GM18499 (cell line): ENCODE data around the gene ACTA1.
"Not testable (repeated sequence)": the region's sequence is repeated elsewhere in the genome, so short reads cannot be mapped to it uniquely, and the experiment has no call there.

Source experiments
- ATAC-seq: cut with Tn5 transposase; IDR thresholded peaks from one replicate; pipeline ENCODE4 v1.9.1; 2021; ENCODE audit warnings: moderate number of reproducible peaks; ENCODE audit not compliant: insufficient read depth, unreplicated experiment

ACTA1 gene

DNA sequence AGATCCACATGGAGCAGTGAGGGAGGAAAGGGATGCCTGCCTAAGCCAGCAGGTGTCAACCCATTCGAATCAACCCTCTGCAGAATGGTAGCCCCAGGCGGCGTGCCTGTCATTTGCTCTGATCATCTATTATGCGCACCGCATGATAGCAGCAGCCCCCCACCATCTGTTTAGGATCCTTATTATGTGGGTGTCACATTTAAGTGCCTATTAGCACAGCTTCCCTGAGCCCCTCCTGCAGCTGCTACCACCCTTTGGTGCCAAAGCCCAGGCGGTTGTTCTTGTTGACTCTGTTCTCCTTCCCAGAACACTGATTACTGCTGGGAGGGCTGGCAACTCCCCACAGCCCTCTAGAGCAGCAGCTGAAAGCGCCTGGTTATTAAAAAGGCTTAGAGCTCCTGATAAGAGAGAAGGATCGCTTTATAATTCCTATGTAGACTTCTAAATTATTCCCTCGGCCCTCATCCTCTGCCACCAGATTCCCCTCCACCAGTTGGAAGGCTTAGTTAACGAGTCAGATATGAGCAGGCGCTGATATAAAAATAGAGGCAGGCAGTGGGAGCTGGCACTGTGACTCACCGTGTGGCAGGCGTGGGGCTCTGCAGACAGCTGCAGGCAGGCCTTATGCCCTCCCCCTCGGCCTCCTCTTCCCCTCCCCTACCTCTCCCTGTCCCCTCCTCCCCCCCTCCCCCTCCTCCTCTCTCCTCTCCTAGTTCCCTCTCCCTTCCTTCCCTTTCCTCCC lies 23.0 kb downstream of the ACTA1 start:
- ATAC-seq, result no peak

GRCh38 chr1:229410370-229410691 lies 23.6 kb downstream of the ACTA1 start:
- ATAC-seq, result no peak

- no peak for ATAC-seq
Observed at GRCh38 chr1:229409616-229410369, 24.1 kb downstream of the ACTA1 start.

DNA sequence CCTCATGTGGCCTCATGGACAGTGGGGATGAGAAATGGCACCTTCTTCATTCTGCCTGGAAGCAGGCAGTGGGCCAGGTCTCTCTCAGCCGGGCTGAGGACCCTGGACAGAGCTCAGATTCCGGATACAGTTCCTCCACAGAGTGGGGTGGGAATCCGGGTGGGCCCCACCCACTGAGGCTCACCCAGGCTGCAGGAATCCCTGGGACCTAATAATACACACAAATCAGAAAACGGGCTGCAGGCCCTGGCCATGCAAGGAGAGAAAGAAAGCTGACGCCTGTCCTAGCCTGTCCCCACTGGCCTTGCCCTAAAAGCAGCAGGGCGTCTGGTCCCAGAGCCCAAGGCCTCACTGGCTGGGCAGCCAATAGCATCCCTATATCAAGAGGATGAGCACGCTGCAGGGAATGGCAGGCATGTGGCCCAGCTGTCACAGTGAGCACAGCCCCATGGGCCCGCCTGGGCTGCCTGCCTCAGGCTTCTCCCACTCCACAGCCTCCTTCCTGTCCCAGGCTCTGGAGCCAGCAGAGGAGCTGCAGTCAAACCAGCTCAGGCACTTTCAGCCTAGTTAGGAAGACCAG lies 25.3 kb downstream of the ACTA1 start:
- no peak for ATAC-seq

DNA sequence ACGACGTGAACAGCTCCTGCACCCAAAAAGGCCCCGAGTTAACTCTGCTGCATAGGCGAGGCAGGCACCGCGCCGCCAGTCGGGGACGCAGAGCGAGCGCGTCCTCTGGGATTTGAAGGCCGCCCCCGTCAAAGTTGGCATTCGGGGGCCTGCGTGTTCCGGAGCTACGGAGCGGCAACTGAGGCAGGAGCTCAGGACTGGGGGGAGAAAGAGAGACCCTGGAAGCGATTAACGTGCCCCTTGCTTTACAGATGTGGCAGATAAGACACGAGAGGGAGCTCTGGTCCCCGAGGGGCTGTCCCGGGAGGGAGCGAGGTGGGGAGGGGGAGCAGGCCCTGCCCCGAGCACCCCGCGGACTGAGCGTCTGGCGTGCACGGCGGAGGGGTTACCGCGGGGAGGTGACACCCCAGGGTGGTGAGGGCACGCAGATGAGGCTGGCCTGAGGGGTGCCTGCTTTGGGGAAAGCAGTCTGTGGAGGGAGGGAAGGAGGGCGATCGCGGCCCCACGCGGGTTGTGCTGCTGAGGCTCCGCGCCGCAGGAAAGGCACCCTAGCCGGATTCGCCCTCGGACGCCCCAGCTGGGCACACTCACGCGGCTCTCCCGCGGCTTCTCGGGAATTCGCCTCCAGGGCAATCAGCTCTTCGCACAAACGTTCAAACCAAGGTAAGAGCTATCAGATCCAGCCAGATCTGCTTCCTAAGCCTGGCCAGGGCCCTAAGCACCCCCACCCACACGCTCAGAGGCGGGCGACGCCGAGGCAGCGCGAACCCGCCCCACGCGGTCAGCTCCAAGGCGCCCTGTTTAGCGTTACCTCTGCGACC lies 26.5 kb downstream of the ACTA1 start:
- no peak for ATAC-seq

DNA sequence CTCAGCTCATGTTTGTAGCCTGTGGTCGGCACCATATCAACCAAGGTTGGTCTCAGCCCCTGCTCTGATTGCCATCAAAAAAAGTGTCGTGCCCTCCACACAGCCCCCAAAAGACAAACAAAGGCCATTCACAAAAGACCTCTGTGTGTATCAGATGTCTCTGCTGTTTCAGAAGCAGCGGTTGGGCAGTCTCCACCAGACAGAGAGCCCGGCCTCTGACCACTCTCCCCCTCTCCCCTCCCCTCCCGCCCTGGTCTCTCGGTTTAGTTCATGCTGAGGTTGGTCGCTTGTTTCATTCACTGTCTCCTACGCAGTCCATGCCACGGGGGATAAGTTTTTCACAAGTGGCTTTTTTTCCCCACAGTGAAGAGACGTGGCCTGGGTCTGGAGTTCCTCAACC lies 27.1 kb downstream of the ACTA1 start:
- ATAC-seq, result no peak

- ATAC-seq, result no peak
Observed at GRCh38 chr1:229403573-229403972, 30.3 kb downstream of the ACTA1 start.

DNA sequence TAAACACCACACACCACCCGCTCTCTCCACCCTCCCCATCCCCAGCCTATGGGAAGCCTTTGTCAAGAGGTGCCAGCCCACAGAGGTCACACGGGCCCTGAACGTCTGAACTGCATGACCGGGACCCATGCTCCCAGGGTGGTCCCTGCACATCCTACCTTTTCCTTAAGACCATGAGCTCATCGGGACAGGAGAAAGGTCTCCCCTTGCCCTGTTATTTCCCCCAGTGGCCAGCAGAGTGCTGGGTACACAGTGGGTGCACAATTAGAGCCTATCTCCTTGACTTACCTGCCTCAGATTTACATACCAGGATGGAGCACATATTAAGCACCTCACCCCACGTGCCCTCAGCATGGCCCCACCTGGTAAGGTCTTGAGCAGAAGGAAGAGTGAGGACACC lies 30.9 kb downstream of the ACTA1 start:
- ATAC-seq, result no peak

- not testable (repeated sequence) for ATAC-seq
Observed at GRCh38 chr1:229402329-229402728, 31.6 kb downstream of the ACTA1 start.

DNA sequence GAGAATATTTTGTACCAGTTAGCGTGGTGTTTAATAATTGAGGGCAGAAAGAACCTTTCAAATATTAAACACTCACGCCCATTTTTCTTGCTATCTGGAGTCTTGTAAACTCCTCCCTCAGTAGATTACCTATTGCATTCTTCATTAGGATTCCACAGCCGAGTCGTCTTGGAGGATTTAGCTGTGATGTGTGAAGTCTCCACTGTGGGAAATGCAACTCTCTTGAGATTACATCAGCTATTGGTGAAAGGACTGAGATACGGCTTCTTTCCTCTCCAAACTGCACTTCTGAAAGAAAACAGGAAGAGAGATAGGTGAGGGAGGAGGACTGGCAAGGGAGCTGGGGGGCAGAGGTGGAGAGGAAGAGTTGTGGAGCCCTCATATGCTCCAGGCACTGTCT lies 36.1 kb downstream of the ACTA1 start:
- no peak for ATAC-seq

GRCh38 chr1:229396585-229397206 lies 37.2 kb downstream of the ACTA1 start:
- no peak for ATAC-seq

DNA sequence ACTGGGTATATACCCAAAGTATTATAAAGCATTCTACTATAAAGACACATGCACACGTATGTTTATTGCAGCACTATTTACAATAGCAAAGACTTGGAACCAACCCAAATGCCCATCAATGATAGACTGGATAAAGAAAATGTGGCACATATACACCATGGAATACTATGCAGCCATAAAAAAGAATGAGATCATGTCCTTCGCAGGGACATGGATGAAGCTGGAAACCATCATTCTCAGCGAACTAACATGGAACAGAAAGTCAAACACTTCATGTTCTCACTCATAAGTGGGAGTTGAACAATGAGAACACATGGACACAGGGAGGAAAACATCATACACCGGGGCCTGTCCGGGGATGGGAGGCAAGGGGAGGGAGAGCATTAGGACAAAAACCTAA lies 39.4 kb downstream of the ACTA1 start:
- ATAC-seq, result not testable (repeated sequence)

DNA sequence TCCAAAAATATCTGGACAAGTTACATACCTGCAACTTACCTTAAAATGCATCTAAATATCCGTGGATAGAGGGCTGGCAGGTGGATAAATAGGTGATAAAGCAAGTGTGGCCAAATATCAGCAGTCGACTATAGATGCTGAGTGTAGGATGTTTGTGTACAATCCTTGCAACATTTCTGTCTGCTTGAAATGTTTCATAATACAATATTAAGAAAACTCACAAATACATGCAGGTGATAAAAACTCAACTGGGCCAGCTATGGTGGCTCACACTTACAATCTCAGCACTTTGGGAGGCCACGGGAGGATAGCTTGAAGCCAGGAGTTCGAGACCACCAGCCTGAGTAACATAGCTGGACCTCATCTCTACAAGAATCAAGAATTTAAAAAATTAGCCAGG lies 41.0 kb downstream of the ACTA1 start:
- no peak for ATAC-seq

GRCh38 chr1:229390130-229390529 lies 43.8 kb downstream of the ACTA1 start:
- ATAC-seq, result no peak

DNA sequence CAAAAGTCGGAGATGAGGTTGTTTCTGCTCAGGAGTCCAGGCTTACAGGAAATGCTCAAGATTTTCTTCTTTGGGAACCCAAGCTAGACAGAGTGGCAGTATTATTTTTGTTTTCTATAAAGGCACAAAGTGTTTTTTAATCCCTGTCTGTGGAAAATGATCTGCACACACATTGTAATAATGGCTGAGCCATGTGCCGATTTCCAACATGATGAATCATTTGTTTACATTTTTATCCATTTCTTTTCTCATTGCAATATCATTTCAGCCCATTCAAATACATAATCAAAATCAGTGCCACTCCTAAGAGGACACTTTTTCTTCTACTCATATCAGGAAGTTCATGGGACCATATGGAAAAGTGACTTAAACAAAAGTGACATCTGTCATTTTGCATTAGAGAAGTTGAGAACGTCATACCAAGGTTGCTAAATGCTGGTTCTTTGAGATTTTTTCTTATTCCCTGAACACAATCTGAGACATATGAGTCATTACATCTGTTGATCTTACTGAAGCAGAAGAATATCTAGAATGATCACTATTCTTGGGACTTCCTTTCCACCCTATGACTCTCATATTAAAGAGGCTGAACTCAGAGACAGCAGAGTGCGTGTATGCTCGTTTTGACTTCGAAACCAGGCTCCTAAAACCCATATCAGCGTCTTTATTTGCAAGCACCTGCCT lies 44.9 kb downstream of the ACTA1 start:
- ATAC-seq, result no peak

- ATAC-seq, result no peak
Observed at GRCh38 chr1:229385853-229386456, 47.9 kb downstream of the ACTA1 start.

- ATAC-seq, result no peak
Observed at GRCh38 chr1:229384822-229385221, 49.1 kb downstream of the ACTA1 start.

DNA sequence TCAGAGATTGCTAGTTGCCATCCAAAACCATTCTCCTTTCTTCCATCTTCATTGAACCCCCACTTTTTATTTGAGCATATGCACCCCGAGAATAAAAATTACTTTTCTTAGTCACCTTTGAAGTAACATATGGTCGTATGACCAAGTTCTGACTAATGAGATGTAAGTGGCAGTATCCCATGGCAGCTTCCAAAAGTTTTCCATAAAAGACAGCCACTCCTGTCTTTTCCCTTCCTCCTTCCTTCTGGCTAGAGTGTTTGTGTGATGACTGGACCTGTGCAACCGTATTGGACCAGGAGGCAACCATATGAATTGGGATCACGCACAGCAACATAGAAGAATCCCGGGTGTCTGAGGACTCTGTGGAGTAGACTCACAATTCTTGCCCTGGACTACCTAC lies 49.9 kb downstream of the ACTA1 start:
- ATAC-seq, result no peak

DNA sequence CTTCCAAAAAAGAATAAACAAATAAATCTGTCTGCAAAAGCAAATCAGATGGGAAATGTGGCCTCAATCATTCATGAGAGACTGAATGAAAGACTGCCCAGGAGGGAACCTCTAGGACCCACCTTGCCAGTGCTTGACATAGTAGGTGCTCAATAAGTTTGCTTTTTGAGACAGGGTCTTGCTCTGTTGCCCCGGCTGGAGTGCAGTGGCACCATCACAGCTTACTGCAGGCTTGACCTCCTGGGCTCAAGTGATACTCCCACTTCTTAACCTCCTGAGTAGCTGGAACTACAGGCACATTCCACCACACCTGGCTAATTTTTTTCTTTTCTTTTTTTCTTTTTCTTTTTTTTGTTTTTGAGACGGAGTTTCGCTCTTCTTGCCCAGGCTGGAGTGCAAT lies 50.7 kb downstream of the ACTA1 start:
- no peak for ATAC-seq
